Effector CD4-positive, alpha-beta T cell (primary cell): Measurements from ENCODE around the gene DGKI.

Experiments used
- DNase-seq: peaks from one replicate; pipeline ENCODE4 v3.0.0-alpha.2; 2020

The DGKI gene

DNA sequence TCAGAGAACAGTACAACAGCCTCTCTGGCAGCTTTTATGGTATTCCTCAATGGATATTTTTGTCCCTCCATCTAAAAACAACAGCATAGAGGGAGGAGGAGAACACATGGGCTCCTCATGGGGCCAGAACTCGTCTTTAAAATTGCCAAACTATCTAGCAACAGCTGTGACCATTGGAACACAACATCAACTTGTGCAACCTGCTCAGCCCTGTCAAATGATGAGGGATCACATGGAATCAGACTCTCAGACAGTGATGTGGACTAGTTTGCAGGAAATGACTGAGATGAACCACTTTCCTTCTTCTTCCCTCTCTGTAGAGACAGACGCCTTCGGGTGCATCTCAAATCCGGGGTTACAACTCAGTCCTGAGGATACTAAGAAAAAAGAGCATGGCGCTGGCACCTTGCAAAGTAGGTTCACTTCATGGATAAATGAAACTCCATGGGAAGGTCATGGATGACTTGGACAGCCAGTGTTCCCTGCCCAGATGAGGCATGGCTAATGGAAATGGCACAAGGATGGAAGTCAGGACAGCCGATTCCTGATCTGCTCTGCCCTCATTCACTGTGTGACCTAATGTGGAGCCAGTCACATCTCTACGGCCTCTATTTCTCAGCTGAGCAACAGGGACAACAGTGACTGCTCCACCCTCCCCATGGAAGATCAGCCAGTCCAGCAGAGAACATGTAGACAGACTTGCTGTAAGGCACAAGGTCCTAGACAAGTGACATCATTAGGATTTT, 24.6 kb upstream of the DGKI start:
- no peak for DNase-seq

DNA sequence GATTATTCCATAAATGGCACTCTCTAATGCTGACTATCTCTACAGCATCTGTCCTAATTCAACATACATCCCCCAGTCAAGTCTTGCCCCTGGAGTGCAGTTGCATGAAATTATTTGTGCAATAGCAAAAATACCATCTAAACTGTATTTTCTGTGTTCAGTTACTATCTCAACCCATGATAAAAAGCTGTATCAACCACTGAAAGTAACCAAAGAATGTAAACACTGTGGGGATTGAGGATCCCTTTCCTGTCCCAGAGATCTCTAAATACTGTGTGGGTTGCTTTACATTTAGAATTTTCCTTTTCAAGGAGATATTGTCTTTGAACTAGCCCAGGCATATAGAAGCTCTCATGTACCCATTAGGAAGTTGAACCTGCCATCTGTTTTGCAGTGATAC, 23.9 kb upstream of the DGKI start:
- DNase-seq = no peak

DNA sequence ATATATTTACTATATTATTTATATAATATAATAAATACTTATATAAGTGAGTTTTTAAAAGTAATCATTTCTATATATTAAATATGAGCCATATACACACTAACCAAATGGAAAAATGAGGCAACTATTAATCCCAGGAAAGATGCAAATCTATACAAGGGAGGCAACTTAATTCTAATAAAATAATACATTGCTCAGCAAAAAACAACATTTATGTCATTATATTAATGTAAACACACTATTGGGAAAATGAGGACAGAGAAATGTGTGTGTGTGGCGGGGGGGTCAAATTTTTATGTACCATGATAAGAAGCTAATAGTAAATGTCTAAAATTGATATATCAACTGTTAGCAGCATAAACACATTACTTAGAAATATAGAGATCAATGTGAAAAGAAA, 23.3 kb upstream of the DGKI start:
- DNase-seq = no peak

DNA sequence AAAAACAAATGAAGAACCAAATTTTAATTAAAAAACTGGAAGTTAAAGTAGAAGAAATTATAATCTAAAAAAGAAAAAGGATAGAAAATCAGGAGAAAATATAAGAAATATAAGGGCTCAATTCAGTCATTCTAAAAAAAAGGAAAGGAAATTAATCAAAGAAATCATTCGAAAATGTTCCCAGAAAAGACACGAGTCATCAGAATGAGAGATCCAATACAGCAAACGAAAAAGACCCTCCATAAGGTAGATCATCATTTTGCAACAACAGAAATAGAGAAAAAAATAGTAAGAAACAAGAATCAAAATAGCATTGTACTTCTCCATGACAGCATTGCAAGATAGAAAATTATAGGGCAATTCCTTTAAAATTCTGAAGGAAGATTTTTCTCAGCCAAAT, 22.5 kb upstream of the DGKI start:
- no peak for DNase-seq

DNA sequence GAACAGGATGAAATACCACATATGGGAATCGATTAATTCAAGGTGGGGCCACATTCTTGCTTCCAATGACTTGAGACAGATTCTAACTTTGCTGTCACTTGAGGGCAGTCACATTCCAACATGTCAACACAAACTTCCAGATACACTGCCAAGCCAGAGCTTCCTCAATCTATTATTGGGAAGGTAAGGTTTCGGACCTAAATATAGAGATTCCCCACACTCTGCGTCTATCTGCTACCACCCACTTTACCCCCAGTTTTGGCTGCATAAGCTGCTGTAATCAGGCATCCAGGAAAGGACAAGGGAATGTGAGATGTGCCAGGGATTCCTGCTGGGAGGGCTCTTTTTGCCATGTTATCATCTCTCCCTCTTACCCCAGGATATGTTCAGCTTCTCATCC, 20.5 kb upstream of the DGKI start:
- no peak for DNase-seq

DNA sequence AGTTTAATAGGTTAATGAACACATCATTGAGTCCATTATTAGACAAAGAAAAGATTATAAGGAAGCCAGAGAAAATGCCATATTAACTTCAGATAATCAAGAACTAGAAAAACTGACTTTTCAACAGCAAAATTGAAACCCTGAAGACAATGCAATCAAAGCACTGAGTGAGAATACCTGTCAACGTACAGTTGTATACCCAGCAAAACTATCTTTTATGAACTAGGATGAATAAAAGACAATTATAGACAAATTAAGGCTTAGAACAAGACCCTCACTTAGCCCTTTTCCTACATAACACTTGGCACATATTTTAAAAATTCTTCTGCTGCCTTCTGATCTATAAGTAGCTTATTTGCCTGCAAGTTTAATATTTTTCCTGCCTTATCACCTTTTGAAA, 19.0 kb upstream of the DGKI start:
- DNase-seq = no peak

DNA sequence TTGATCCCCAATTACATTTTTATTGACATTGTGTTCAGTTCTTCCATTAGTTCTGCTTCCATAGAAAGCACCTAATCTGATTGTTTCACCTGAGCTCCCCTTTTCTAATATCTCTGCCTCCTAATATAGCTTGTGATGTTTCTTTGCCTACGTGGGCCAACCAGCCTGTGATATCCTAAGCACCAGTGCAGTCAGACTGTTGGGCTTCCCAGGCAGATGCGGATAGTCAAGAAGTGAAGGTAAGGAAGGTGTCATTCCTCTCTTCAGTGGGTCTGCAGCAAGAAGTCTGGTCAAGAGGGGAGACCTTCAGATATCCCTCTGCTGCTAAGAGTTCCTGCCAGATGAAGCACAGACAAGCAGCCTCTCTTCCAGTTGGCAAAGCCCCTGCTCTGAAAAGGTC, 16.2 kb upstream of the DGKI start:
- DNase-seq = no peak

DNA sequence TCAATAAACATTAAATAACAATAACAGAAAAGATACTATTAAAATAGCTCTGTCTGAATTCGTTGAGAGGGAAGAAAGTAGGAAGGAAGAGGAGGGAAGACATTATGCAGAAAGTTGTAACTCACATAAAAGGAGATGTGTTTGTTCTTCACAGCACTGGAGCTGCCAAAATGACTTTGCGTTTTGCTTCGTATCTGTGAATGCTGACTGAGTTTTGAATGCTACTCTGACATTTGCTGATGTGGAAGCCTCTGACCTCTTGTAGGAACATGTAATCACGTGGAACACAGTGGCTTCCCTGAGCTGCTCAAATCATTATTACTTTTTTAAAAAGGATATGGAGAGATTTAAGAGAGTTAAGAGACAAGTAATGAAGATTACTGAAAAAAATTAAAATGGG, 15.6 kb upstream of the DGKI start:
- DNase-seq = no peak

DNA sequence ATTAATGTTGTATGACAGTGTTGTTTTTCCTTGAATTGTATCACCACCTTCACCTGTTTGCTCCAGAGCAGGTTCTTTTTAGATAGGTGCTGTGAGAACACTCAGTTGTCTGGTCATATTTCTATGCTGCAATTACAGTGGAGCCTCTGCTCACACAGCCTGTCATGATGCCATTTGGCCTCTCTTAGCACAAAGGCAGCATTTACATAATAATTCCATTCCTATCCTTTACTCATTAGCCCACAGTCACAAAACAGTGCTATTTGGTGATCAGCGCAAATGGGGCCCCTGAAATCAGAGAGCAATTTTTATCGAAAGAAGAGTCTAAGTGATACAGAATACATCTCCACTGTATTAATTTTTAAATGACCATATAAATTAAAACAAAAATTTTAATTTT, 13.8 kb upstream of the DGKI start:
- DNase-seq = no peak

DNA sequence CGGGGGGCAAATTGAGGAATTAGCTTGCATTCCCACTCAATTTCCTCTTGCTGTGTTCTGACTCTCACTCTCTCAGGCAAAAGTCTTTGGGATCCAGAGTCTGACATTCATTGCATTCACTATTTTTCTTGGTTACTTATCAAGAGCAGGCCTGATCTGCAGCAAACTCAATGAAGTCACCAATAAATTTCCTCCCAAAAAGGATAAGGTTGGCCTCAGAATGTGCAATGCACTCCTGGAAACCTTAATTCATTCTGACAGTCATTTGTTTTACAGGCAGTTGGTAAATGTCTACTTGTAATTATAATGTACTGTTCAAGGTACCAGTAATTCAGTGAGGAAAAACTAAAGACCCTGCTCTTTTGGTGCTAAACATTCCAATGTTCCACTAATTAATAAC, 6.3 kb upstream of the DGKI start:
- no peak for DNase-seq

DNA sequence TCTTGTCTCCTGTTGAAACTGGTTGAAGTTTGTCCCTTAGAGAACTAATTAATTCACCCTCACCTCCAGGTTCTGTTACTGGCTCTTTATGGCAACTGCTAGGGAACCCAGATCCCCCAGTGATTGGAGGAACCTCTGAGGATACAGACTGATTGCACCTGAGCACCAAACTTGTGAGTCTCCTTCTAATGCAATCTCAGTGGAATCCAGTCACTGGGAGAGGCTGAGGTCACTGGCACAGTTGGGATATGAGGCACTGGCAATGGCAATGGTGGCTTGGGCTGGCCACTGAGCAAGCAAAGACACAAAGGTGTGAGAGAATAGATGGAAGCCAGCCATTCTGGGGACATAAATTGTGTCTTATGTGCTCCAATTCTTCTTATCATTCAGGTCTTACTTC, 5.3 kb upstream of the DGKI start:
- DNase-seq = no peak

DNA sequence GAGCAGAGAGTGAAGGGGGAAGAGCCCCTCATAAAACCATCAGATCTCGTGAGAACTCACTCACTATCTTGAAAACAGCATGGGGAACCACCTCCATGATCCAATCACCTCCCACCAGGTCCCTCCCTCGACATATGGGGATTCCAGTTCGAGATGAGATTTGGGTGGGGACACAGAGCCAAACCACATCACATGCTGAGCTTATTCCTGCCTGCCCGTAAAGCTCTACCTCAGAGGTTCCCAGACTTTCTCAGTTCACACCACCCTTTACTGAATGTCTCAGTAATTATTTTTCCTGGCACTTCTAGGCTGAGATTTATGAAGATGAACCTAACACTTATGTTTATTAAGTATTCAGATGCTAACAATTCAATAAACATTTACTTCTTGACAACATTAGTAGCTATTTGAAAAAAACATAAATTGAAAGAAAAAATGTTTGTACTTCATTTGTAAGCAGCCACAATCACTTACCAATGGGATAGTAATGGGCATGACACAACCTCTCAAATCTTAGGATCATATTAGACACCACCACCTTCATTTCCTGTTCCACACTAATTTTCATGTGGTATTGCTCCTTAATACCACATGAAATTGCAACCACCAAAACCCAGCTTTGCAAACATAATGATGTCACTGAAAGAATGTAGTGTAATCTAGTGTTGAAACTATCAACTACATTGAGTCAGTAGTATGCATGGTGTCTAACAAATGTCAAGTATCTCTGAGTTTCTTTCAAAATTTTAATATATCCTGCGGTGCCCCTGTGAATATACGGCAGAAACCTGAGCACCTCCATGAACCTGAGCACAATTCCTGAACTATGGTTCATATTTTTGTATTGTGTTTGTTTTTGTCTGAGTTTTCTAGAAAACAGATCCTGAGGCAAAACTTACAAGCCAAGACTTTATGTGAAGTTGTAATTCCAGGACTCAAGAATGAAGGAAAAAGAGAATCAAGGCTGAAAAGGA, 4.5 kb upstream of the DGKI start:
- no peak for DNase-seq

DNA sequence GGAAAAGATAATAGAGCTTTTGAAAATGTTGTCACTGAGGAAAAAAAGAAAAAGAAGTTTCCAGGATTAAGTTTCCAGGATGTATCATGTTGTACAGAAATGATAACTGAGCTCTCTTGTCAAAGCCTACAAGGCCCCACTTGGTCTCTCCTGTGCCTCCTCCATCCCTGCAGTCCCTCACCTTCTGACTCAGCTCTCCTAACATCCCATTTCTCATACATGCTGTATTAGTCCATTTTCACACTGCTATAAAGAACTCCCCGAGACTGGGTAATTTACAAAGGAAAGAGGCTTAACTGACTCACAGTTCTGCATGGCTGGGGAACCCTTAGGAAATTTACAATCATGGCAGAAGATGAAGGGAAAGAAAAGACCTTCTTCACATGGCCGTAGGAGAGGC, 3.8 kb upstream of the DGKI start:
- no peak for DNase-seq

DNA sequence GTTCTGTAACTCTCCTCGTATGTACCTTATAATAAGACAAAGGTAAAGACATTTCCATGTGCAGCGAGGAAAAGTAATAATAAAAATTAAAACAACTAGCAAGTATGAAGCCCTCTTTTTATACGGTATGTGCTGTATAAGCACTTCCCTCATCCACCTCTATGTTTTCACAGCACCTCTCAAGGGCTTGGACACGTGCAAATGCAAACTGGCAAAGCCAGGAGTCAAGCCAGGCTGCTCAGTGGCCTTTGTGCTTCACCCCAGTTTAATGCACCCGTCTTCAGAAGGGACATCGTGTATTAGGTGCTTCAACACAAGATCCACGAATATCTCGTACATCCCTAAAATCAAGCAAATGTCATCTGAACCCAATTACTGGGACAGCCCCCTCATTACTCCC, 1.3 kb upstream of the DGKI start:
- DNase-seq = no peak

DNA sequence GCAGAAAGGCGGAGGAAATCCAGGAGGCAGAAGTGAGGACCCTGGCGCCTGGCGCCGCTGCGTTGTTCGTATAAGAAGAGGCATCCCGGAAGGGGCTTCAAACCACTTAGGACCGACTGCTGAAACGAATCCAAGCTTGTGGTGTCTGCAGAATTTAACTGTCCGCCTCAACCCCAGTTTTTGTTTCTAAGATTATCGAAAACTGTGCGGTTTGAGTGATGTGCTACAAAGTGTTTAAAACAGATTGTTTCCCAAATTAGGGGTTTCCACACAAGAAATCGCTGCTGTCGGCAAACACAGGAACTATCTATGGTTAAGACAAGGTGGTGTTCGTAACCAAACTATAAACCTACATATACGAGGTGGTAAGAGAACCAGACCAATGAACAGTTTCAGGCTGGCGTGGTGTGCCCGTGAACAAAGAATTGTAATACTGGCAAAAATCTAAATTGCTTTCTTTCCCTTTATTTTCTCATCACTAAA, 835 bp upstream of the DGKI start:
- DNase-seq = no peak

DNA sequence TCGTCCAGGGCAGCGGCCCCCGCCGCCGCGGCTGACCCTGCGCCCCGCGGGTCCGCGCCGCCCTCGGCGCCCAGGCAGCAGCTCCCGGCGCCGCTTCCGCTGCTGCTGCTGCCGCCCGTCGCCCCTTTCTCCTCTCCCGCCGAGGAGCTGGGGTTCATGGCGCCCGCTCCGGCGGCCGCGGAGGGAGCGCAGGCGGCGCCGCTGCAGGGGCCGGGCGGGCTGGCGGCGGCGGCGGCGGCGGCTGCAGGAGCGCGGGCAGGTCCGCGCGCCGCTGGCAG, 286 bp downstream of the DGKI start:
- no peak for DNase-seq

DNA sequence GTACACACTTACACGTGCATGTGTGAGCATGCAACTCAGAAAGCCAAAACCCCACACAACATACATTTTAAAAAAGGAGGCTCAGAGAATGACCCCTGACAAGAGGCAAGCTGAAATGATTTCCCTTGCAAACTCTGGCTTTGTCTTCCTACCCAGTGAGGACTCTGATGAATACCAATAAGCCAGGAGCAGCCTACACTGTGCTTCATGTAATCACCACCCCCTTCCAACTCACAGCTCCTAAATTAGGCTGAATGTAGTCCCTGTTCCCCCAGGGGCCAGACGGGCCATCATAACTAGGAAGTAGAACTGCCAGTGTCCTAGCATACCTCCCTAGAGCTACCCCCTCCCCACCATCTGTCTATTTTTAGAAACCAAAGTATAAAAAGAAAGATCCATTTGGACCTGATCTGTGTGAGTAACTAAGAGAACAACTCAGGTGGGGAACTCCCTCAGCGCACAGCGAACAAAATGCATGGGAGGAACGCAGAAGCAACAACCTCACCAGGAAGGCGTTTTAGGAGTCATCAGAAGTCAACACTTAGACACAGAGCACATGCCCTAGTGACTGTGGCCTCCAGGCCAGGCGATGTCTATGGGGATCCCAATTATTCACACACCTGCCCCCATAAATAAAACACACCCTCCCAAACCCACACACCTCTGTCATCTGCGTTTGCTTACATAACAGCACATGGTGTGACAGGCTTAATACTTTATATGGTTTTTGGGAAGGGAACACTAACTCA, 1.9 kb downstream of the DGKI start:
- no peak for DNase-seq

DNA sequence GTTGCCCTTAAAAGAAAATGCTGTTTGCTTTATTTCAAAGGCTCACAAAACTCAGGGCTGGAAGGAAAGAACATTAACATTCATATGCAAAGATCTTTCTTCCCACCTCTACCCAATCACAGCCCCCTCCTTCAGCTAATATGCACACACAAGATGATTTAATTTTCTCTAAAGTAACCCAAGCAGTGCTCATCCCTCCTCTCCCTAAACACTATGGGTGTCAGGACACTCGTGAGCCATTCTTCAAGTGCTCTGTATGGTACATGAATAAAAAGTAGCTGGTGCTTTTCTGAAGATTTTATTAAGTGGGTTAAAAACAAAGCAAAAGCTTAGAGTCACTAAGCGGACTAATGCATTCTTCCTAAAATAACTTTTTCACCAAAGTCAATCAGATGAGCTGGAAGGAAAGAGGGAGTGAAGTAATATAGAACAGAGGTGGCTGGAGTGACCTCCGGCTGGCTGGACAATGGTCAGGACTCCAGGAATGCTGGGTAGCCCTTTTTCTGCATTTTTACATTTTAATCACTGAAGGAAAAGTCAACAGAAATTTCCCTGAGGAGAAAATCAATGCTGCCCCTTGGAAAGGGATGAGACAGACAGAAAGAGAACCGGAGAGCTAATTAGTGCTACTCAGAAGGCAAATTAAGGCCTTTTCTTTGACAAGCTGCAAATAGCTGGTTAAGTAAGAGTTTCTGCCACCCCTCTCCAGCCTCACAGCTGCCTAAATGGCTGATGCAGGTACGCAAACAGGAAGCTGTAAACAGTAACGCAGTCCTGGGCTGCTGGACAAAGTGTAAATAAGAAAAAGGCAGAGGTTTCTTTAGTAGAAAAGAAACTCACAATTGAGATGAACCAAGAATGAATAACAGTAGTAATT, 6.6 kb downstream of the DGKI start:
- DNase-seq = no peak

DNA sequence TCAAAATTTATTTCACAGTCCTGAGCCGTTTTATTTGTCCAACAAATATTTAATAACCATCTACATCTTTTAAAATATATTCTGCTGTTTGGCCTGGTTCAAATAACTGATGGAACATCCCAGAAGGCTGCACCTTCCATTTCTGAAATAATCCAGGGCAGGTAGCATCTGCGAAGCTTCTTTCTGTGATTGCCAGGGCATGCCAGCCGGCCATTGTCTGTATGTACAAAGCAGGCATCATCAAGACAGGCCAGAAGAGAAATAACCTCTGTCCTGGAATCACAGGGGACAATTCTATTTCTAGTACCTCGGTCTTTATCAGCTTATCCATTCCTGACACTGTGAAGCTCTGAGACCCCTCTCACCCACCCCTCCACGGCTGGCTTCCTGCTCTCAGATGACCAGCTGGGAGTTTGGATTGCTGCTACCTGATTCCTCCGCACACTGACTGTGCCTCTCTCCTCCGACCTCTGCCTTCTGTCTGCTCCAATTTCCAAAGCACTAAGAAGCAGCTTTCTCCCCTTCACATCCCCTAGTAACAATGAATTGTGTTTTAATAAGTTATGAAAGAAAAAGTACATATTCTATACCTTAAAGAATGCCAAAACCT, 8.0 kb downstream of the DGKI start:
- DNase-seq = no peak

DNA sequence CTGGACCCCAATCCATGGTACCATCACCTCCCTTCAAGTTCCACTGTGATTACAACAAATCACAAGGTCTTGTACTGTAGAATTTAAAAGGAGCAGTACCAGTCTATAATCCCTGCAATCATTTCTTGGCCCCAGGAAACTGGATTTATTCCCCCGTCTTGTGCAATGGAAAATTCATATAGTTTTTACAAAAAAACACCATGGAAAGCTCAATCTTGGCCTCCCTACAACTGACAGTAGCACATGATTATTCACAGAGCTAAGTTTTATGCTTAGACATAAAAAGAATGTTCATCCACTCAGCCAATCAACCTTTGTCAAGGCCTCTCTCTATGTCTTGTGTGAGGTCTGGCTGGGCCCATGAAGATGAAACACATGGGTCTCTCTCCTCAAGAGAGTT, 10.2 kb downstream of the DGKI start:
- DNase-seq = no peak

DNA sequence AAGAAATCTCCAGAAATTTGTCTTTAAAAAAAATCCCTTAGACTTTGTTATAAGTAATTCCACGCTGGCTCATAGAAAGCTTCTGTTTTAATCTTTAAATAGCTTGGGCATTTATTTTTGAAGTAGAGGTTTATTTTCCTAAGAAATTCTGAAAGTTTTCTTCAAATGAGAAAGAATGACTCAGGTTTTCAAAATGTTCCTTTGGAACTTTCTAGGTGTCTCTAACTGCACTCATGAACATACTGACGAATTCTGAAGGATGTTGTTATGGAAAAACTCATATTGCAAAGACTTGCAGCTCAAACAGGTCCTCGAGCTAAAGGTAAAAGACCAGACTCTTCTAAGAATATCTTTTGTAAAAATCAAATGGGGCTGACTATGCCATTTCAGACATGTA, 10.7 kb downstream of the DGKI start:
- DNase-seq = no peak

DNA sequence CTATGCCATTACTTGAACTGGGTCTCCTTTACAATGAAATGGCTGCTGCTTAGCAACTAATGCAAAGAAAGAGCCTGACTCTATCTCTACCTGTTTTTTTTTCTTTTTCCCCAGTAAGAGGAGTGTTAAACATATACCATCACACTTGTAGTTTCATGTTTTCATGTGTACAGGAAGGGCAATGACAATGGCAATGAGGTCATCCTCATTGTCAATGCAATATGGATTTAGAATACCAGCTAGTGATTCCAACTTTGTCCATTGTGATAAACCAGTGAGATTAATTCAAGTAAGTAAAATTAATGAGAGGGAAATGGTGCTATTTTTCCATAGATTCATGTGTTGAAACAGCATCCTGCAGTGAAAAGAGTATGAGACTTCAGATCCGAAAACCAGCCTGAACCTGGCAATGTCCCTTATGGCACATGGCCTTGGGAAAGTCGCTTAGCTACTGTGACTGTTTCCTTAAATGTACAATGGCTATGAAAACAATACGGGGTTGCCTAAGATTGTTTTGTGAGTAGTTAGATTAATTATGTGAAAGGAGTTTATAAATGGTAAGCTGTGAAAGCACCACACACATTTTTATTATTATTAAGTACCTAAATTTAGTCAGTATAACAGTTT, 11.2 kb downstream of the DGKI start:
- no peak for DNase-seq
